NK-92 (cell line): Measurements from ENCODE around the gene KRTAP10-2.
"Not testable (repeated sequence)": the region's sequence is repeated elsewhere in the genome, so short reads cannot be mapped to it uniquely, and the experiment has no call there.

Experiments
- DNase-seq: peaks from one replicate; lab custom pipeline; 2025; ENCODE audit not compliant: unreplicated experiment; lab: John Stamatoyannopoulos, UW

Gene KRTAP10-2

DNA sequence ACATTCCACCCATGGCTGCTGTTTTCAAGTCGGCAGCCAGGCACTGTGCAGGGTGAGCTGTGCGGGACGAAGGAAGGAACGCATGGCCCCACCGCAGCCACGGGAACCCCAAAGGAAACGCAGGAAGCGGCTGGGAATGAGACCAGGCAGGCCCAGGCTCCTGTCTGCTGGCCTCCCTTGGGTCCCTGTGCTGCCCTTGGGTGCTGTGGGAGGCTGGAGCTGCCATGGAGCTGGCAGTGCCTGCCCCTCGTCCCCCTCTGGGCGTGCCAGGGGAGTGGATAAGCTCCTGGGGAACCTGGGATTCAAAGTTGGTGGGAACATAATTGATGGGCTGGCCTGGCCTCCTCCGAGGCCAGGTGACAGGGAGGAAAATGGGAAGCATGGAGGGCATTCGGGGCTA, 17.0 kb upstream of the KRTAP10-2 start:
- DNase-seq, result no peak

GRCh38 chr21:44567481-44568171, 16.3 kb upstream of the KRTAP10-2 start:
- DNase-seq, result no peak

DNA sequence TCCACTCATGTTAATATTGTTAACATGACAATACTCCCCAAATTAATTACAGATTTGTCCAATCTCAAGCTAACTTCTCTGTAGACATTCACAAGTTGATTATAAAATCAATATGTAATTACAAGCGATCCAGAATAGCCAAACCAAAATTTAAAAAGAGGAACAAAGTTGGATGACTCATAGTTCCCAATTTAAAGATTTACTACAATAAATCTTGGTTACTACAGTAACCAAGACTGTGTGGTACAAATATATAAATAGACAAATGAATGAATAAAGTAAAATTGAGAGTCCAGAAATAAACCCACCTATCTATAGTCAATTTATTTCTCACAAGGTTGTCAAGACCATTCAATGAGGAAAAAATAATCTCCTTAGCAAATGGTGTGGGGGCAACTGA, 15.1 kb upstream of the KRTAP10-2 start:
- DNase-seq, result no peak

- DNase-seq, result no peak
Observed at GRCh38 chr21:44564886-44565598, 13.7 kb upstream of the KRTAP10-2 start.

DNA sequence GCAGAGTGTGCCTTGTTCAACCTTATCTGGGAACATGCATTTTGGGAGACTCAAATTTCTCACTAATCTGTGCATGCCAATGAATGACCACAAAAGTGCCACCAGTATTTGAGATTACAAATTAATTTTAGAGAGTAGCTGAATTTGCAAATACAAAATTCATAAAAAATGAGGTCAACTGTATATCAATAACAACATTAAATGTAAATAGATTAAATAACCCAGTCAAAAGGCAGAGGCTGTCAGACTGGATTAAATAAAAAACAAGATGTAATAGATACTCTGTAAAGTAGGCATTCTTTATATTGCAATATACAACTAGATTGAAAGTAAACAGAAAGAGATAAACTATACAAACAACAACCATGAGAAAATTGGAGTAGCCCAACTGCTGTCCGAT, 12.8 kb upstream of the KRTAP10-2 start:
- no peak for DNase-seq

GRCh38 chr21:44558695-44559094, 7.4 kb upstream of the KRTAP10-2 start, which contains the start of gene KRTAP10-3:
KRTAP10-3 (minus strand) TSS chr21:44558795; CDS start chr21:44558715, 80 bp downstream.
- no peak for DNase-seq

- DNase-seq, result not testable (repeated sequence)
Observed at GRCh38 chr21:44558329-44558675, 7.0 kb upstream of the KRTAP10-2 start.

- no peak for DNase-seq
Observed at GRCh38 chr21:44557491-44558328, 6.4 kb upstream of the KRTAP10-2 start.

DNA sequence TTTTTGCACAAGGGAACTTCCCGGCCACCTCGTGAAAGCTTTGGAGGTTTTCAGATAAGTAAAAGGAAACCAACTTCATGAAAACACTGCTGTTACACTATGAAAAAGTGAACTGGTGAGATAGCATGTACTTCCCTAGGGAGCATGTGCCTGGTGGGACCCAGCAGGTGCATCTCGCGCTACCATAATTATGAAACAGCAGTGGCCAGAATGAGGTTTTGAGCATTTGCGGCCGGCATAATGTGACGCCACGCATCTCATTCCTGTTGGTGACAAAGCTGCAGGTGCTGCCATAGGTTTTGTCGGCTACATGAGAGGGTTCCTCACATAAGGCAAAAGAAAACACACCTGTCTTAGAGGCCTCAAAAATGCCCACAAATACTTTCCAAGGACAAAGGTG, 5.6 kb upstream of the KRTAP10-2 start:
- no peak for DNase-seq

- no peak for DNase-seq
Observed at GRCh38 chr21:44555200-44555875, 4.0 kb upstream of the KRTAP10-2 start.

DNA sequence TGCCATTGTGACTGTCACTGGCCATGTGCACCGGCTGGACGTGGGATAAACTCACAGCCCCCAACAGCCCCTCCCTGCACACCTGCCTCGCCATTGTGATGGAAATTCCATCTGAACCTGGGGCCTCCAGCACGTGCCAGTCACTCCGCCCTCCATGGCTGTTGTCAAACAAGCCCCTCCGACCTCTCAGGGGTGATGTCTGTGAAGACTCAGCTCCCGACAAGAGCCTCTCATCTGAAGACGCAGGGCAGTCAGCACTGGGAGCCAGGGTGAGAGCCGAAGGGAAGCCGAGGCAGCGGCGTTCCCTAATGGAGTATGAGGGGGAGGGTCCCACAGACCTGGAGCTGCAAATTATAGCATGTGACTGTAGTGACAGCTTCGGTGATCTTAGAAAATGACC, 1.4 kb upstream of the KRTAP10-2 start:
- no peak for DNase-seq

GRCh38 chr21:44552136-44552535, 831 bp upstream of the KRTAP10-2 start:
- no peak for DNase-seq

- DNase-seq, result no peak
Observed at GRCh38 chr21:44550807-44551206, 498 bp downstream of the KRTAP10-2 start.

DNA sequence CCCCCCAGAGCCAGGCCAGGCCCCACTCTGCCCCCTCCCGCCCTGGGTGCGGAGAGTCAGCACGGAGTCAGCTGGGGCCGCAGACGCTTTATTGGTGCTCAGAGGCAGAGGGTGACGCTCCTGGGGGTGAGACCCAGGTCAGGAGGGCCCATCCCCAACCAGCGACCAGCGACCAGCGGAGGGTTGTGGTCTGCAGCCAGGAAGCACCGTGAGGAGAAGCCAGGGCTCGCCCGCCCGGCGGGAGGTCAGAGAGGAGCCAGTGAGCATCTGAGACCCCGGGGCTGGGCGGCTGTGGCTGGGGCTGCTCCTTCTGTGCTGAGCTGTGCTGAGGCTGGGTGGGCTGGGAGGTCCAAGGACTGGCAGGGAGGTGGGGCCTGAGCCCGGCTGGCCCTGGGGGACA, 1.0 kb downstream of the KRTAP10-2 start:
- DNase-seq, result not testable (repeated sequence)

- no peak for DNase-seq
Observed at GRCh38 chr21:44549525-44550211, 1.6 kb downstream of the KRTAP10-2 start.

- DNase-seq, result no peak
Observed at GRCh38 chr21:44548922-44549321, 2.4 kb downstream of the KRTAP10-2 start.

GRCh38 chr21:44548381-44548780, 2.9 kb downstream of the KRTAP10-2 start:
- no peak for DNase-seq

DNA sequence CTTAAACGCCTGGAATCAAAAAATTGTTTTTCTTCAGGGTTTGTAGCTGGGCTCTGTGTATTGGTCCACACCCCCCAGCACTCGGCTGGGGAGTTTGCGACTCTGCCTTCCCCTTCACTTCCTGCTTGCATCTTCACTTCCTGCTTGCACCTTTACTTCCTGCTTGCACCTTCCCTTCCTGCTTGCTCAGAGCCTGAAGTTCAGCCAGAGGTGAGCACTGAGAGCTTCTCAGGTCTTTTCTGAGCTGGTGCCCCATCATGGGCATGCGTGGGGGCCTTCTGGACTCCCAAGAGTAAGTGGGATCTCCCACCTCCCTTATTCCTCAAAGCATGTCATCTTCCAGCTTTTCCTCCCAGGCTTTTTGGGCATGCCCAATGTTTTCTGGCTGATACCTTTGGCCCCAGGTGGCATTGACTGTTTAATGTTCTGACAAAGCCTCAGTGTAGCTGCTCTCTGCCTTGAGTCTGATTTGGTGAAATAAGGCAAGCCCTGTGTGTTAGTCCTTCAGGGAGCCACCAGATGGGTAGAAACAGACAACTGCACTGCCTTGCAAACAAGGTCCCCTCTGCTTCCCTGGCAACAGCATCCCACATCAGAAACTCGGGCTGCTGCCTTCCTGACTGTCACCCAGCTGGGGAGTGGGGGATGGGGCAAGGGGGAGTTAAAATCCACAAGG, 3.5 kb downstream of the KRTAP10-2 start:
- no peak for DNase-seq

- DNase-seq, result no peak
Observed at GRCh38 chr21:44544566-44544965, 6.7 kb downstream of the KRTAP10-2 start.

DNA sequence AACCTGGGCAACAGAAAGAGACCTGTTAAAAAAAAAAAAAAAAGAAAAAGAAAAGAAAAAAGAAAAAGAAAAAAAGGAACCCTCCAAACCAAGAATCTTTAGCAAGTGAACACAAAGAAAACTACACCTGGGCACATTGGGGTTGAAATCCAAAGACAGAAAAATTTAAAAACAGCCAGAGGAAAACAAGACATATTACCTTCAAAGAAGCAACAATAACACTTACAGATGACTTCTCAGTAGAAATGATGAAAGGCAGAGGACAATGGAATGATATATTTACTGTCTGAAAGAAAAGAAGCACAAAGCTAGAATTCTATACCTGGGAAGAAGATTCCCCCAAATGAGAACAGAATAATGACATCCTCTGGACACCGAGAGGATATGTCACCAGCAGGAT, 8.6 kb downstream of the KRTAP10-2 start:
- DNase-seq, result no peak
